ENCODE measurements around the gene POLG2.
"Not testable (repeated sequence)": the region's sequence is repeated elsewhere in the genome, so short reads cannot be mapped to it uniquely, and the experiment has no call there.

The POLG2 gene

DNA sequence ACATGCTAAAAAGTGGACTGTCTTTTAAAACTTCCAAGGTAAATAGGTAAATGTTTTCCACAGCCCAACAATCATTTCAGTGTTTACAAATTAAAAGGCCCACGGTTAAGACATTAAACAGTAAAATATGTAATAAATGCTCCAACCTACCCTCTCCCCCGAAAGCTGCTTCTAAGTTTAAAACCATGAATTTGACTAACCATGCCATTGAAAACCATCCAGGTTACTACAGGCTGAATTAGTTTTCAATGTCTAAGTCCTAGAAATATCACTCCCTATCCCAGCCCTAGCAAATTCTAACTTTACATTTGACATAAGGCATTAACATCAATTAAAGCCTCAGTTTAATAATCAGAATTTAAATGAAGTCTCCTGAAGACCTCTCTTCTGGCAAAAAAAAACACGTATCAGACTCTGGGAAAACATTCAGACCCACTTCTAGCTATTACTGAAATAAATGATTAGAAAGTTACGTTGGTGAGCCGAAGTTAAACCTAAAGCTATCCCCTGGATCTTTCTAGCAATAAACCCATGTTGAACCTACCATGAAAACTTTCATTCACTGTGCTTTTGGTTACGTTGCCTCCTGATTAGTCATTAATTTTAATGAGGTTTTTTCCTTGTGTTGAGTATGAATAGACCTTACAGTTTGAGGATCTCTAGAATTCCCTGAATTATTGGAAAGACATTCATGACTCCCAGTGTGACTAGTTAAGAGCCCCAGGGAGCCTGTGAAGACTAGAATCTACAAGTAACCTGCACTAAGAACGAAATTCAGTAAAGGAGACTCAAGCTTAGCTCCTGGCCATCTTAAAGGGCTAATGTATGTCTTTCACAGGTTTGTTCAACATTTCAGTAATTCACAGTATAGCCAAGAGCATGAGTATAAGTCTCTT, 1.7 kb upstream of the POLG2 start:
- Histone ChIP-seq H3K27me3 (ENCODE audit: control insufficient read depth, insufficient read depth, low read length) (no peaks in the 10 kb centered on the region), H3K4me3 (ENCODE audit: low read depth, low read length) (peak overlapping the region; percentile 85; the same call in 1 of the 2 replicates), H3K36me3 (ENCODE audit: control insufficient read depth, insufficient read depth, low read length) (peaks cover 68% of the 10 kb centered on the region), H3K9me3 (ENCODE audit: control insufficient read depth, insufficient read depth, low read depth, low read length) (no peaks in the 10 kb centered on the region), H3K4me1 (ENCODE audit: control insufficient read depth, insufficient read depth, low read length) (peaks cover 17% of the 10 kb centered on the region; the same call in 1 of the 2 replicates), H3K9ac (ENCODE audit: low read length) (peak overlapping the region; percentile 9), H3K27ac (ENCODE audit: low read depth, low read length) (no peak overlapping the region)

- peaks cover 65% of the 10 kb centered on the region for H3K36me3 ChIP-seq (ENCODE audit: control insufficient read depth, insufficient read depth, low read length)
- H3K4me1 ChIP-seq (ENCODE audit: control insufficient read depth, insufficient read depth, low read length) = peaks cover 13% of the 10 kb centered on the region; the same call in 1 of the 2 replicates
- peak overlapping the region; percentile 81; the same call in 1 of the 2 replicates for H3K27ac ChIP-seq (ENCODE audit: low read depth, low read length)
Observed at GRCh38 chr17:64497565-64498035, 746 bp upstream of the POLG2 start.

GRCh38 chr17:64496348-64496785, 487 bp downstream of the POLG2 start:
- Histone ChIP-seq H3K36me3 (ENCODE audit: control insufficient read depth, insufficient read depth, low read length) (peaks cover 65% of the 10 kb centered on the region), H3K9ac (ENCODE audit: low read length) (peak overlapping the region; percentile 82), H3K27ac (ENCODE audit: low read depth, low read length) (peak overlapping the region; percentile 81; the same call in 1 of the 2 replicates), H3K27me3 (ENCODE audit: control insufficient read depth, insufficient read depth, low read length) (no peaks in the 10 kb centered on the region), H3K9me3 (ENCODE audit: control insufficient read depth, insufficient read depth, low read depth, low read length) (peaks cover 3% of the 10 kb centered on the region; the same call in 1 of the 2 replicates), H3K4me1 (ENCODE audit: control insufficient read depth, insufficient read depth, low read length) (peaks cover 10% of the 10 kb centered on the region; the same call in 1 of the 2 replicates), H3K4me3 (ENCODE audit: low read depth, low read length) (peak overlapping the region; percentile 85)

More at GRCh38 chr17:64497565-64498035, 746 bp upstream of the POLG2 start:
- H3K27me3 ChIP-seq (ENCODE audit: control insufficient read depth, insufficient read depth, low read length) = no peaks in the 10 kb centered on the region
- peak overlapping the region; percentile 82 for H3K9ac ChIP-seq (ENCODE audit: low read length)
- no peaks in the 10 kb centered on the region for H3K9me3 ChIP-seq (ENCODE audit: control insufficient read depth, insufficient read depth, low read depth, low read length)
- peak overlapping the region; percentile 85 for H3K4me3 ChIP-seq (ENCODE audit: low read depth, low read length)

DNA sequence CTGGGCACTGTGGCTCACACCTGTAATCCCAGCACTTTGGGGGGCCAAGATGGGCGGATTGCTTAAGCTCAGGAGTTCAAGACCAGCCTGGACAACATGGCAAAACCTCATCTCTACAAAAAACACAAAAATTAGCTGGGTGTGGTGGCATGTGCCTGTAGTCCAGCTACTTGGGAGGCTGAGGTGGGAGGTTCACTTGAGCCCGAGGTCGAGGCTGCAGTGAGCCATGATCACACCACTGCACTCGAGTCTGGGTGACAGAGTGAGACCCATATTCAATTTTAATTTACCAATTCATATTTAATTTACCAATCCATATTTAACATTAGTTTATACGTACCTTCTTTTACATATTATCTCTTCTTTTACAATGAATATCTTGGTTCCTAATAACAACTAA, 1.6 kb downstream of the POLG2 start:
- not testable (repeated sequence) for H3K4me1 ChIP-seq (ENCODE audit: control insufficient read depth, insufficient read depth, low read length); H3K27me3 ChIP-seq (ENCODE audit: control insufficient read depth, insufficient read depth, low read length); H3K9me3 ChIP-seq (ENCODE audit: control insufficient read depth, insufficient read depth, low read depth, low read length); H3K27ac ChIP-seq (ENCODE audit: low read depth, low read length); H3K9ac ChIP-seq (ENCODE audit: low read length)
- H3K4me3 ChIP-seq (ENCODE audit: low read depth, low read length) = peak overlapping the region; percentile 85
- peaks cover 65% of the 10 kb centered on the region for H3K36me3 ChIP-seq (ENCODE audit: control insufficient read depth, insufficient read depth, low read length)

DNA sequence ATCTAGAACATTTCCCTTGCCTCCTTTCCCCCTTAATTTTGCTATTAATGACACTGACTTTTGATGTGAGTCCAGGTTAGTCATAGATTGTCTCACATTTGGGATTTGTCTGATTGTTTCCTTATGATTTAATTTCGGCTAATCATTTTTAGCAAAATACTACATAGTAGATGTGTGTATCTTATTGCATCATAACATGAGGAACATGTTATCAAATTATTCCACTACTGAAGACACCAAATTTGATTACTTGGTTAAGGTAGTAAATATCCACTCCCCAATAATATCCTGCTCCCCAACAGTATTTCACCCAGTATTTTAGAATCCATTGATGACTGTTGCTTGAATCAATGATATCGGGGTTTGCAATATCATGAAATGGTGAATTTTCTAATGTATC, 2.7 kb downstream of the POLG2 start:
- peaks cover 65% of the 10 kb centered on the region for H3K36me3 ChIP-seq (ENCODE audit: control insufficient read depth, insufficient read depth, low read length)
- H3K4me1 ChIP-seq (ENCODE audit: control insufficient read depth, insufficient read depth, low read length) = peaks cover 4% of the 10 kb centered on the region; the same call in 1 of the 2 replicates
- peaks cover 4% of the 10 kb centered on the region; the same call in 1 of the 2 replicates for H3K9me3 ChIP-seq (ENCODE audit: control insufficient read depth, insufficient read depth, low read depth, low read length)
- H3K27ac ChIP-seq (ENCODE audit: low read depth, low read length) = no peak overlapping the region
- no peaks in the 10 kb centered on the region for H3K27me3 ChIP-seq (ENCODE audit: control insufficient read depth, insufficient read depth, low read length)
- H3K4me3 ChIP-seq (ENCODE audit: low read depth, low read length) = peak overlapping the region; percentile 85
- H3K9ac ChIP-seq (ENCODE audit: low read length) = no peak overlapping the region

- Histone ChIP-seq H3K9ac (ENCODE audit: low read length) (no peak overlapping the region), H3K27me3 (ENCODE audit: control insufficient read depth, insufficient read depth, low read length) (no peaks in the 10 kb centered on the region), H3K9me3 (ENCODE audit: control insufficient read depth, insufficient read depth, low read depth, low read length) (peaks cover 4% of the 10 kb centered on the region; the same call in 1 of the 2 replicates), H3K27ac (ENCODE audit: low read depth, low read length) (no peak overlapping the region), H3K36me3 (ENCODE audit: control insufficient read depth, insufficient read depth, low read length) (peaks cover 64% of the 10 kb centered on the region), H3K4me1 (ENCODE audit: control insufficient read depth, insufficient read depth, low read length) (peaks cover 4% of the 10 kb centered on the region; the same call in 1 of the 2 replicates), H3K4me3 (ENCODE audit: low read depth, low read length) (no peak overlapping the region)
Observed at GRCh38 chr17:64492481-64493109, 4.3 kb downstream of the POLG2 start.

DNA sequence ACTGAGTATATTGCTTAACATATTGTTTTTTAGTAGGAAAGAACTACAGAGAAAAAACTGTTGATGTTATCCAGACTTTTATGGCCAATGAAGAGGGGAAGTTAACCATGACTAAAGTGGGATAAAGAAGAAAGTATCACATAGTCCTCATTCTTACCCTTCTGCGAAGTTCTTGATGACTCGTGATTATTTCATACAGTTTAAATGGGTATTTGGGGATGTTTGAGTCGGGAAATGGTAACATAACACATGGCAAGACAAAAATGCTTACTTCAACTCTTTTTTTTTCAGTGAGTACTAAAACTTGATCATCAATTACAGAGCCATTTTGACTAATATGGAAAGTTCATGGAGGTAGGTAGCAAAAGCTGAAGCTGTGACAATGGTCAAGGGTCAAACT, 4.9 kb downstream of the POLG2 start:
- H3K36me3 ChIP-seq (ENCODE audit: control insufficient read depth, insufficient read depth, low read length) = peaks cover 69% of the 10 kb centered on the region
- H3K4me3 ChIP-seq (ENCODE audit: low read depth, low read length) = no peak overlapping the region
- H3K9me3 ChIP-seq (ENCODE audit: control insufficient read depth, insufficient read depth, low read depth, low read length) = peaks cover 4% of the 10 kb centered on the region; the same call in 1 of the 2 replicates
- no peak overlapping the region for H3K9ac ChIP-seq (ENCODE audit: low read length)
- peaks cover 4% of the 10 kb centered on the region; the same call in 1 of the 2 replicates for H3K4me1 ChIP-seq (ENCODE audit: control insufficient read depth, insufficient read depth, low read length)
- no peak overlapping the region for H3K27ac ChIP-seq (ENCODE audit: low read depth, low read length)
- no peaks in the 10 kb centered on the region for H3K27me3 ChIP-seq (ENCODE audit: control insufficient read depth, insufficient read depth, low read length)

- Histone ChIP-seq H3K36me3 (ENCODE audit: control insufficient read depth, insufficient read depth, low read length) (peaks cover 76% of the 10 kb centered on the region), H3K9me3 (ENCODE audit: control insufficient read depth, insufficient read depth, low read depth, low read length) (peaks cover 4% of the 10 kb centered on the region; the same call in 1 of the 2 replicates), H3K27ac (ENCODE audit: low read depth, low read length) (no peak overlapping the region; the same call in 1 of the 2 replicates), H3K27me3 (ENCODE audit: control insufficient read depth, insufficient read depth, low read length) (no peaks in the 10 kb centered on the region), H3K9ac (ENCODE audit: low read length) (no peak overlapping the region), H3K4me1 (ENCODE audit: control insufficient read depth, insufficient read depth, low read length) (peaks cover 4% of the 10 kb centered on the region; the same call in 1 of the 2 replicates), H3K4me3 (ENCODE audit: low read depth, low read length) (no peak overlapping the region)
Observed at GRCh38 chr17:64491034-64491860, 5.6 kb downstream of the POLG2 start.

DNA sequence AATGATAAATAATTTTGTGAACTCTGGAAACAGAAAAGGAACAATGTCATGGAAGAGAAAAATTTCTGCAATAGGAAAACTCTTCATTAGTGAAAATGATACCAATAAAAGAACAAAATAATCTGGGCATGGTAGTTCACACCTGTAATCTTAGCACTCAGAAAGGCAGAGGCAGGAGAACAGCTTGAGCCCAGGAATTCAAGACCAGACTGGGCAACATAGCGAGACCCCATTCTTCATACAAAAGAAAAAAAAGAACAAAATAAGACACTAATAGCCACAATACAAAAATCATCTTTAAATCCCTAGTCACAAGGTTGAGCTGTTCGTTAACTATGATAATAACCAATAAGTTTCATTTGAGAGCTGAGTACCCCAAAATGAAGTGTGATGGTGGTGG, 8.6 kb downstream of the POLG2 start:
- H3K4me3 ChIP-seq (ENCODE audit: low read depth, low read length) = no peak overlapping the region
- H3K4me1 ChIP-seq (ENCODE audit: control insufficient read depth, insufficient read depth, low read length) = no peaks in the 10 kb centered on the region
- H3K36me3 ChIP-seq (ENCODE audit: control insufficient read depth, insufficient read depth, low read length) = peaks cover 97% of the 10 kb centered on the region
- H3K27me3 ChIP-seq (ENCODE audit: control insufficient read depth, insufficient read depth, low read length) = no peaks in the 10 kb centered on the region
- H3K9ac ChIP-seq (ENCODE audit: low read length) = no peak overlapping the region
- H3K27ac ChIP-seq (ENCODE audit: low read depth, low read length) = no peak overlapping the region
- H3K9me3 ChIP-seq (ENCODE audit: control insufficient read depth, insufficient read depth, low read depth, low read length) = peaks cover 4% of the 10 kb centered on the region; the same call in 1 of the 2 replicates

DNA sequence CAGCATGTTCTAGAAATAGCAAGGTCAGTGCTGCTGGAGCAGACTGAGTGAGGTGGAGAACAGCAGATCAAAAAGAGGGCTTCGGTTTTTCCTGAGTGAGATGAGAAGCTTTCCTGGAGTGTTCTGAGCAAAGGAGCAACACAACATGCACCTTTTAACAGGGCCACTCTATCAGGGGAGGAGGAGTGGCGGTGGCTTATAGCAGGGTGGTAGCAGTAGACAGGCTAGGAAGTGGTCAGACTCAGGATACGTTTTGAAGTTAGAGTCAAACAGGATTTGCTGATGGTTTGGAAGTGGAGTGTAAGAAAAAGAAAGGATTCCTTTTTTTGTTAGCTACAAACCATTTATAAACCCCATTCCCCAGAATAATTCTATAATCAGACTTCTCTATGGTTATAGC, 12.5 kb downstream of the POLG2 start:
- H3K9ac ChIP-seq (ENCODE audit: low read length) = no peak overlapping the region
- H3K27ac ChIP-seq (ENCODE audit: low read depth, low read length) = no peak overlapping the region
- H3K27me3 ChIP-seq (ENCODE audit: control insufficient read depth, insufficient read depth, low read length) = no peaks in the 10 kb centered on the region
- no peak overlapping the region for H3K4me3 ChIP-seq (ENCODE audit: low read depth, low read length)
- peaks cover 93% of the 10 kb centered on the region for H3K36me3 ChIP-seq (ENCODE audit: control insufficient read depth, insufficient read depth, low read length)
- H3K9me3 ChIP-seq (ENCODE audit: control insufficient read depth, insufficient read depth, low read depth, low read length) = no peaks in the 10 kb centered on the region
- no peaks in the 10 kb centered on the region for H3K4me1 ChIP-seq (ENCODE audit: control insufficient read depth, insufficient read depth, low read length)
